BJ (cell line): ENCODE measurements around the gene C11orf24. TPM values are rescaled to one million over a fixed set of nuclear protein-coding genes. Genes with fewer than 3 reads are reported as not detected.

ENCODE experiments used
- CTCF ChIA-PET: fragments of 350-600 bp; formaldehyde crosslinking; extraction: SDS; loops from one replicate; lab custom pipeline; 2021; ENCODE audit warnings: antibody characterized with exemption, inconsistent platforms; lab: Yijun Ruan, JAX
- POLR2A ChIA-PET: fragments of 300-600 bp; sonication (Branson Sonifier 250); formaldehyde crosslinking; extraction: SDS; loops from one replicate; lab custom pipeline; 2021; ENCODE audit warnings: antibody characterized with exemption; lab: Charles Lee
- DNase-seq: peaks from one replicate; pipeline ENCODE4 v3.0.0-alpha.2; 2011; ENCODE audit warnings: low read depth
- H3K27me3 ChIP-seq: 2 replicates; pipeline ENCODE4 v1.6.0; 2011; ENCODE audit warnings: low read length; ENCODE audit not compliant: control insufficient read depth, insufficient read depth
- H3K36me3 ChIP-seq: 2 replicates; pipeline ENCODE4 v1.5.1; 2011; ENCODE audit warnings: low read length; ENCODE audit not compliant: control insufficient read depth, insufficient read depth
- H3K4me3 ChIP-seq: 2 replicates; pipeline ENCODE4 v1.5.1; 2011; ENCODE audit warnings: low read depth, mild to moderate bottlenecking, control low read depth, low read length
- polyA plus RNA-seq: library from polyadenylated mRNA; depleted of rRNA; stranded (reverse); fragments of >200 nt; gene quantifications from 2 replicates; pipeline ENCODE4 v1.2.3, GENCODE V29; 2011
- TF ChIP-seq, protein P1 (sequence below): IDR thresholded peaks from 2 replicates; pipeline ENCODE4 v1.5.1; 2011; ENCODE audit warnings: low read depth, mild to moderate bottlenecking, control low read depth, inconsistent platforms, low read length, moderate library complexity; ENCODE audit not compliant: insufficient read depth

Gene C11orf24
- polyA plus RNA-seq, 1 experiment, result 97.3 TPM

DNA sequence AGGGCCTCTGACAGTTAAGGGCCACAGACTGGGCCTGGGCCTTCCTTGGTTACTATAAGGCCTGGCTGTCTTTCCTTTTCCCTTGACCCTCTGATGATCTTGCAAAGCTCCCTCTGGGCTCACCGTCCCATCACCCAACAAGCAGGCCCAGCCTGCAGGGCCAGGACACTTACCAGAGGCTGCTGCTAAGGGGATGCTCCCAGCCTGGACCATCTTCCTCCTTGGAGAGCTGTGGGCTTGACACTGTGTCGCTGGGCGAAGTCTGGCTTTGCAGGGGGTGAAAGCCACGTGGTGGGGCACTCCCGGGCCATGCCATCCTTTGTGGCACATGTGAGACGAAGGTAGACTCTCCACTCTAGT, 3.9 kb downstream of the C11orf24 start:
- Histone ChIP-seq H3K4me3 (no peak overlapping the region), H3K27me3 (no peaks in the 10 kb centered on the region), H3K36me3 (peaks cover 35% of the 10 kb centered on the region)
- TF ChIP-seq, protein P1, sequence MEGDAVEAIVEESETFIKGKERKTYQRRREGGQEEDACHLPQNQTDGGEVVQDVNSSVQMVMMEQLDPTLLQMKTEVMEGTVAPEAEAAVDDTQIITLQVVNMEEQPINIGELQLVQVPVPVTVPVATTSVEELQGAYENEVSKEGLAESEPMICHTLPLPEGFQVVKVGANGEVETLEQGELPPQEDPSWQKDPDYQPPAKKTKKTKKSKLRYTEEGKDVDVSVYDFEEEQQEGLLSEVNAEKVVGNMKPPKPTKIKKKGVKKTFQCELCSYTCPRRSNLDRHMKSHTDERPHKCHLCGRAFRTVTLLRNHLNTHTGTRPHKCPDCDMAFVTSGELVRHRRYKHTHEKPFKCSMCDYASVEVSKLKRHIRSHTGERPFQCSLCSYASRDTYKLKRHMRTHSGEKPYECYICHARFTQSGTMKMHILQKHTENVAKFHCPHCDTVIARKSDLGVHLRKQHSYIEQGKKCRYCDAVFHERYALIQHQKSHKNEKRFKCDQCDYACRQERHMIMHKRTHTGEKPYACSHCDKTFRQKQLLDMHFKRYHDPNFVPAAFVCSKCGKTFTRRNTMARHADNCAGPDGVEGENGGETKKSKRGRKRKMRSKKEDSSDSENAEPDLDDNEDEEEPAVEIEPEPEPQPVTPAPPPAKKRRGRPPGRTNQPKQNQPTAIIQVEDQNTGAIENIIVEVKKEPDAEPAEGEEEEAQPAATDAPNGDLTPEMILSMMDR, result no peak
- ChIA-PET POLR2A (no interaction called here), CTCF (interaction anchor here (2.3 to 3.0 kb wide), 2 partner anchors 10 to 30 kb away, joined by 10 to 20 read pairs; no protein-coding TSS in a partner anchor)
- DNase-seq, result no peak

DNA sequence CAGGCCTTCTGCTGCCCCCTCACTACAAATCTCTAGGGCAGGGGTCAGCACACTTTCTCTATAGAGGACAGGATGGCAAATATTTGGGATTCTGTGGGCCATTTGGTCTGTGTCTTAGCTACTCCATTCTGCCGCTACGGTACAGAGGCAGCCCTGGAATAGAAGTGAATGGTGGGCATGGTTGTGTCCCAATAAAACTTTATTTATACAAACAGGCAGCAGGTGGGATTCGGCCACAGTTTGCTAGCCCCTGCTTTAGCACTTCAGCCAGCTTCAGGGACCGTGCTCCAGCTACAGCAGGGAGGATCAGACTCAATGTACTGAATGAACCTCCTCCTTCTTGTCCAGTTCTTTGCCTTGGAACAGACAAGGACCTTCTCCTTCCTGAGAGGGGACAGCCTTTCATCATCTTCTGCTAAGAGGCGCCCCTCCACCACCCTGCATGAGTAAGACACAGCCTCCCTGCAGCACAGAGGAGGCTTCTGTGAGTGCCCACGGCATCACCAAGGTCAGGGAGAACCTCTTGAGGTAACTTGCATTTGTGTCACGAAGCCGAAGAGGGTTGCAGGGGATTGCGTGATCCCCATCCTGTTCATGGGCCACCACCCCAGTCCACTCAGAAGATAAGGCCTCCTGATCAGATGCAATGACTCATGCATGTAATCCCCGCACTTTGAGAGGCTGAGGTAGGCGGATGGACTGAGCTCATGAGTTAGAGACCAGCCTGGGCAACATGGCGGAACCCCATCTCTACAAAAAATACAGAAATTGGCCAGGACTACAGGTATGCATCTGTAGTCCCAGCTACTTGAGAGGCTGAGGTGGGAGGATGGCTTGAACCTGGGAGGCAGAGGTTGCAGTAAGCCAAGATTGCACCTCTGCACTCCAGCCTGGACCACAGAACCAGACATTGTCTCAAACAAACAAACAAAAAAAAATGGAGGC, 4.6 kb downstream of the C11orf24 start:
- DNase-seq, result no peak
- Histone ChIP-seq H3K27me3 (no peaks in the 10 kb centered on the region), H3K36me3 (peaks cover 41% of the 10 kb centered on the region), H3K4me3 (no peak overlapping the region)
- CTCF ChIA-PET, result interaction anchor here (1.7 to 3.0 kb wide), 3 partner anchors 10 to 55 kb away, joined by 4 to 20 read pairs (median 10); no protein-coding TSS in a partner anchor
- TF ChIP-seq, protein P1, result no peak
- POLR2A ChIA-PET, result no interaction called here

DNA sequence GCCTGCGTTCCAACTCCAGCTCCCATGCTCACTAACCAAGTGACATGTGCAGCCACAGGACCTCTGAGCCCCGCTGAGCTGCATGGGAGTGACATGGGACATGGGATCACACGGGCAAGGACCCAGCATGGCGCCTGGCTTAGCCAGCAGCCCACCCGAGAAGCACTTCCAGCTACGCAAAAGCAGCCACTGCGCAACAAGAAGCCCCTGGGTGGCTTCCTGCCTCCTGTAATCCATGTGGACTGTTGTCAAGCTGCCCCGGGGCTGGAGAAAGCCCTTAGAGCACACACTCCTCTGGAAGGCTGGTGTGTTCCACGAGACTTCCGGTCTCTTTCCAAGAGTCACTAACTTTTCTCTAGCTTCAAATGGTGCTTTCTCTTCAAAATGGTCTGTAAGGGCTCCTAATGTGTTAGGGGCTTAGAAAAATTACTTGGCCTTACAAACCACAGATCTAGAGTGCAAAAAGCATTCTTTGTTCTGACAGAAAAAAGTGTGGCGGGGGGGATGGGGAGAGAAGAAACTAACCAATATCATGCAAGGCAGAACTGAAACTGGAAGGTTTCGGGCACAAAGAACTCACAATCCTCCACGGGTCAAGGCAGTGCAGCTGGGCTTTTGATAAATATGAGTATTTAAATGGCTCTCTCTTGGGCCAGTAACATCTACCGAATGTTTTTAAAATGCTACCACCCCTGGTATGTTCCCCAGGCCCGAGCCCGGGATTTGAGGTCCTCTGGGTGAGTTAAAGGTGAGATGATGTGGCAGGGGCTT, 5.5 kb downstream of the C11orf24 start:
- TF ChIP-seq, protein P1, result no peak
- Histone ChIP-seq H3K4me3 (no peak overlapping the region), H3K27me3 (no peaks in the 10 kb centered on the region), H3K36me3 (peaks cover 47% of the 10 kb centered on the region)
- POLR2A ChIA-PET, result no interaction called here
- DNase-seq, result no peak
- CTCF ChIA-PET, result interaction anchor here (1.7 to 3.0 kb wide), 4 partner anchors 9 to 54 kb away, joined by 4 to 20 read pairs (median 7); no protein-coding TSS in a partner anchor

DNA sequence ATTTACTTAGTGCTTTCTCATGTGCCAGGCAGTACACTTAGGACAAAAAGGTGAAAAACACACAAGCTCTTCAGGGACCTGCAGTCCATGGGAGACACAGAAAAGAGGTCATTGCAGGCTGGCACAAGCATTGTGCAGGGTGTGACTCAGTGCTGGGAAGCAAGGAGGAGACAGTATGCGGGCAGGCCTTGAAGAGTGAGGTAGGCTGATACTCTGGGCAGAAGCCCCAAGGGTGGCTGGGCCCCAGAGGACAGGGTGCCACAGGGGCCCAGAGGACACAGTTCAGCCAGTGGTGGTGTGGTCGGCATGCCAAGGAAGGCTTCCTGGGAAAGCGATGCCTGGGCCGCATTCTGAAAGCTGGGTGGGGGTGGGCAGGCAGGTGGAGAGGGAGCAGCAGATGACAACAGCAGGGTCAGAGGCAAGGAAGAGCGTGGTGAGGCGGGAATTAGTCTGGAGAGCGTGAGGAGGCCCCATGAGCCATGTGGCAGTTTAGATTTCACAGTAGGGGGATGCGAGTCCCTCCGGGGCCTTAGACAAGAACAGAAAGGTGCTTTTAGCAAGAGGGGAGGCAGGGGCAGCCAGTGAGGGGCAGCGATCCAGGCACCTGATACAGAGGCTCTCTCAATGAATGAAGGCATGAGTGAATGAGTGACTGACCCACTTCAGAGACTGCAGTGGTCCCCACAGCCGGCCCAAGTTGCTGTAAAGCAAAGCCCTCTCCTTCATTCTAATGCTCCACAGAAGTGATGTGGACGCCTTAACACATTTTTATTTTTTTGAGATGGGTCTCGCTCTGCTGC, 6.8 kb downstream of the C11orf24 start:
- ChIA-PET POLR2A (no interaction called here), CTCF (interaction anchor here (1.7 kb wide), 2 partner anchors 51 to 53 kb away, joined by 4 read pairs; no protein-coding TSS in a partner anchor)

More for the DNA sequence above, 6.8 kb downstream of the C11orf24 start:
- Histone ChIP-seq H3K36me3 (peaks cover 52% of the 10 kb centered on the region), H3K4me3 (no peak overlapping the region), H3K27me3 (no peaks in the 10 kb centered on the region)
- TF ChIP-seq, protein P1, result no peak
- DNase-seq, result no peak
